NCI-H1694 treated with DMSO at 0.1 percent for 48 hours (cell line): Measurements from ENCODE around the gene GATA2.

ENCODE experiments used
- DNase-seq: peaks from one replicate; lab custom pipeline; 2025; lab: John Stamatoyannopoulos, UW

The GATA2 gene

DNA sequence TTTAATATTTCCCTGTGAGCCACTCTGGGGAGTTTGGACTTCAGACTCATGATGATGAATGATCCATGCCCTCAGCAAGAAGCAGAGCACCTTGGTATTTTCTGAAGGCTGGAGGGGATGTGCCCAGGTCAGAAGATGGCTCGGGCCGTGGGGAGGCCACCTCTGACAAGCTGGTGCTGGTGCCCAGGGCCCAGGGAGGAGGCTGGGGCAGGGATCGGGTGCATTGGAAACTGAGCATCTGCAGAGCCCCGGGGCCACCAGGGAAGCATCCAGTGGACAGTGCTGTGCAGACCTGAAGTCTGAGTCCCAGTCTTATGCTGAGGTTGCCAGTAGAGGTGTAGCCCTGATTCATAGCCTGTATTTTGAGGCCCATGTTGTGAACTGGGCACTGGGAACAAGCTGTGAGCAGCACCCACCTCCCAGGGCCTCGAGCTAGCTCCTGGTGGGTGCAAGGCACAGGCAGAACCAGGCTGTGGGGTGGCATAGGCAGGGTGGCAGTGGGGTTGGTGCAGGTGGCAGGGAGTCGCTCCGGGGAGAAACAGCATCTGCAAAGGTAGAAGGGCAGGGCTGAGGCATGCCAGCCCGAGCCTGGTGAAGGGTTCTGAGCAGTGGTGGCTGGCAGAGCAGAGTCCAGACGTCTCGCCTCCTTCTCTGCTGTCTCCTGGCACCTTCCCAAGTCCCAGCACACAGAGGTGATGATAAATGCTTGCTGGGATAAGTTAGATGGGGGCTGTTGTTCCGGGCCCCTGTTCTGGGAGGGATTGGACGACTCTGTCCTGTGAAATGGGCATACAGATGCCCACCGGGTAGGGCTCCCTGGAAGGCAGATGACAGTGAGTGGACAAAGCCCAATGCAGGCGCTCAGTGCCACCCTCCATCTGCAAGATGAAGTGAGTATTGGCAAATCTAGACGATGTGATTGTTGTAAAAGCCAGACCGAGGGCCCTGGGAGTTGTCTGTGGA, 36.9 kb downstream of the GATA2 start:
- no peak for DNase-seq

DNA sequence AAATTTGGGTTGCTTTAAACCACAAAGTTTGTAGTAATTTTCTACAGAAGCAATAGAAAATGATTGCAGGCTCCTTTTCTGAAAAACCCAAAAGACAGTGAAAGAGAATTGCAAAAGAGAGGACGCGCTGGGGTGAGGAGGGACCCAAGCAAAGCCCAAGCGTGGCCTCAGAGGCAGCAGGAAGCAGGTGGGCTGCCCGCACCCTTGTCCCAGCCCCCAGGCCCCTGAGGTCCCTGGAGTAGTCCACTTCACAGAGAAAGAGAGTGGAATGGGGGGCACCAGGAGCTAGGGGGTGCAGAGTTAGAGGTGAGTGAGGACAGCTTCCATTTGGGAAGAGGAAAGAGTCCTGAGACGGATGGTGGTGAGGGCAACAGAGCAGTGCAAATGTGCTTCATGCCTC, 37.9 kb downstream of the GATA2 start:
- no peak for DNase-seq

GRCh38 chr3:128454310-128454618, 38.7 kb downstream of the GATA2 start:
- no peak for DNase-seq

DNA sequence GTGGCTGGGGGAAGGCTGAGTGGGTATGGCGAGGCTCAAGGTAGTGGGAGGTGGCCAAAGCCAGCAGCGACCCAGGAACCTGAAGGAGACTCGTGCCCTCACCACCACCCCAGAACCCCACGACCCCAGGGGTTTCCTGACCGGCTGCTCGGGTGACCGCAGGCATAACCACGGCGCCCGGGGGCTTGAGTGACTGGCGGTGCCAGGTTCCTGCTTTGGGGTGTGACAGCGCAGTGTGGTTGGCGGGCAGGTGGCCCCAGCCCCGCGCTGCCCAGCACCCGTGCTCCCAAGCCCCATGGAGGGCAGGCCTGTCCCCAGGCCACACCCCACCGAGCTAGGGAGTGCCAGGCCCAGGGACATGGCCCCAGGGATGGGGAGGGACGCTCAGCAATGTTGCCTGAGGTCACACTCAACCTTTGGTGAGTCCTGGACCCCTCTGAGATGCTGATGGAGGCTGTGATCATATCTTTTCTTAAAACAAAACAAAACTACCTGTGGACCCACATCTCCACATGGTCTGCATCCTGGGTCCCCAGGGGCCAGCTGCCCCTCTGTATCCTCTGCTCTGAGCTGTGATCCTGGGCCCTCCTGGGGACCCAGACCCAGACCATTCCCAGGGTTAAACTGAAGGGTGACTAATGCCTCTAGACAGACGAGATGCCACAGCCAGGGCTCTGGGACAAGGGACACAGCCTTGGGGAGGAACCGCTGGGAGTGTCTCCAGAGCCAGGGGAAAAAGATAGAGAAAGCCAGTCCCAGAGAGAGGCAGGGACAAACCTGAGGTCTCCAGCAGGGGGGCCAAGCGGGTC, 39.3 kb downstream of the GATA2 start:
- no peak for DNase-seq

- DNase-seq = no peak
Measured at GRCh38 chr3:128452678-128453275, 40.2 kb downstream of the GATA2 start.

GRCh38 chr3:128452120-128452519, 40.9 kb downstream of the GATA2 start:
- no peak for DNase-seq

DNA sequence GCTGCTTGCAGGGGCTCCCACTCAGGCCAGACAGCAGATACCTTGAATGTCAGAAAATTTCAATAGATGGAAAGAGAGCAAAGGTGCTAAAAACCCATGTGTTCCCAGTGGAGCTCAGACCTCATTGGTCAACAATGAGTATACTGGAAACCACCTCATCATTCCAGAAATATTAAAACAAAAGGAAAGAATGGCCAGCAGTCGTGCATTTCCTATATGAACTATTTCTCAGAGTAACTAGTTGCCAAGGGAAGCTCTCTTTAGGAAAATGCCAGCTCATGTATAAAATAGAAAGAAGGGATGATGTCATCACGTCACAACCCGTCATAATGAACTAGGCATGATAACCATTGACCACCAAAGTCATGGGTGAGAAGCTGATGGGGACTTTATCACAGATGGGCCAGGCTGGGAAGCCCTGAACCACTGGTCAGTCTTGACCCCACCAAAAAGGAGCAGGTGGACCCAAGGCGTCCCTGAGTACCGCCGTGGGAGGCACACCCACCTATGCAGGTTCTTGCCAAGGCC, 43.8 kb downstream of the GATA2 start:
- DNase-seq = no peak

GRCh38 chr3:128448491-128448890, 44.5 kb downstream of the GATA2 start:
- DNase-seq = no peak

GRCh38 chr3:128447561-128448013, 45.4 kb downstream of the GATA2 start:
- no peak for DNase-seq

DNA sequence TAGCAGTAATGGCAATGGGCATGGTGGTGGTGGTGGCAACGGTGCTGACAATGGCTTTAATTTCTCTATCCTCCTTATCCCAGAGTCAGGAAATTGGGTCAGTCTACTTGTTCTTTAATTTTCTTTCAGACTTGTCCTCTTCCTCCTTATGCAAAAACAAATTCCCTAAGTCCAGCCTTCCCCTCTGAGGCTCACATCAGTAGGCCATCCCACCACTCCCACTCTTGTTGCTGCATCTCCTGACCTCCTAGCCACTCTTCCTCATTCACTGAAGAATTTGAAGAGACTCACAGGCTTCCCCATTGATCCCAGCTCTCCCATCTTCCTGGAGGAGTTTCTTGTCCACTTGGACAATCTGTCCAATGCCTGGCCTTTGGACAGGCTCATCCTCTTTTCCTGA, 46.2 kb downstream of the GATA2 start:
- no peak for DNase-seq

GRCh38 chr3:128445357-128445756, 47.6 kb downstream of the GATA2 start:
- no peak for DNase-seq

- DNase-seq = no peak
Measured at GRCh38 chr3:128443771-128444170, 49.2 kb downstream of the GATA2 start.

- no peak for DNase-seq
Measured at GRCh38 chr3:128442949-128443348, 50.1 kb downstream of the GATA2 start.

- no peak for DNase-seq
Measured at GRCh38 chr3:128442070-128442469, 50.9 kb downstream of the GATA2 start.

- no peak for DNase-seq
Measured at GRCh38 chr3:128439226-128439625, 53.8 kb downstream of the GATA2 start.

DNA sequence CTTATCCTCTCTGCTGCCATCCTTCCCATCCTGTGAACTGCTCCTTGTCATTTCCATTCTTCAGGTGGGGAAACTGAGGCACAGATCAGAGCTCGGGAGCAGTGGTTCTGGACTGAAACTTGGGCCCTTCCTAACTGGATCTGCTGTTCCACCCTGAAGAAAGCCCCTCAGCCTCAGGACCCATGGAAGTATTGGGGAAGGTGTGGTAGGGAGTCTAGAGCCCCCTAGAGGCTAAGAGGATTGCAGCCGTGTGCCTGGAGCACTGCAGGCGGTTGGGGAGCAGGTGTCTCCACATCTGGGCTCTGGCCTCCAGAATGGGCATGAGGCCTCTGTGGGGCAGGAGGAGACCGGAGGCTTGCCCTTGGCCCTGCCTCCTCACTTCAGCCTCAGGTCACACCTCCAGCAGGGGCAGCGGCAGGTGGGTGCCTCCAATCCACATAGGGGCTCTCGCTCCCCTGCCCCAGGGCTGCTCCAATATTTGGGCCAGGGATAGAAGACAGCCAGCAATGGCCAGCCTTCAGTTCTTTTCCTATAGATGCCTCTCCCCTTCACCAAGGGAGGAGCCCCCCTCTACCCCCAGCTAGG, 54.4 kb downstream of the GATA2 start:
- DNase-seq = no peak

GRCh38 chr3:128436214-128436613, 56.8 kb downstream of the GATA2 start:
- no peak for DNase-seq

DNA sequence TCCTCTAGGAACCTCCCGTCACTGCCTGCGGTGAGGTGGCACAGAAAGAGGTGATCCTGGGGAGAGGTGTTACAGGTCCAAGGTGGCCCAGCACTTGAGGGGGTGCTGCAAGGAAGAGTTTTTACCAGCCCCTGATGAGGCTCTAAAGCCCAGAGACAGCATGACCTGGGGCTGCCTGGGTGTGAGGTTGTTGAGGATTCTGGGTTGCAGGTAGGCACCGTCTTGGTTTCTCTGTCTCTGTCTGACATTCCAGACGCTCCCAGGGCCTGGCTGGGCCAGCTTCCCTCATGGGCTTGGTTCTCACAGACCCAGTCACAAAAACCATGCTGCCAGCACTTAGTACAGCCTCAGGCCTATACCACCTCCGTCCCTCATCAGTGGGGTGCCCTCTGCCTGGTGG, 57.4 kb downstream of the GATA2 start:
- no peak for DNase-seq

DNA sequence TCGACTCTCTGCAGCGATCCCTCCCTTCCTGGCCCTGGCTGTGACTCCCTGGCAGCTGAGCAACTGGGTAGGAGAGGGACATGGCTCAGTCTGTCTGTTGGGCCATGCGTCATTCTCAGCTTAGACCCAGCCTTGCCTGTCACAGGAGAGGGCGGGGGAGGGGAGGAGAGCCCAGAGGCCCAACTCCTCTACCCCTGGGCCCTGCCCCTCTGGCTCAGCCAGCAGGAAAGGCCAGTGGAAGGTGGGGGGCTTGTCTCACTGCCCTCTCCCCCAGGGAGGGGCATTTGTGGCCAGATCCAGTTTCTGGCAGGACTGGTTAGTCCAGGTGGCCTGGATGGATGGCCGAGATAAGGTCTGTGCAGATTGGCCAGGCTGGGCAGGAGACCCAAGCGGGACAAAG, 57.9 kb downstream of the GATA2 start:
- no peak for DNase-seq

GRCh38 chr3:128434524-128434923, 58.5 kb downstream of the GATA2 start:
- no peak for DNase-seq

GRCh38 chr3:128433837-128434165, 59.2 kb downstream of the GATA2 start:
- DNase-seq = no peak
